DOHH2 (cell line): ENCODE data around the gene PODN.

Experiments
- H3F3A ChIP-seq: fragments of 200-600 bp; sonication (generic), shearing (Covaris generic); 2 replicates; pipeline ENCODE4 v1.6.0; 2016; ENCODE audit warnings: antibody characterized with exemption, mild to moderate bottlenecking; ENCODE audit not compliant: control insufficient read depth, insufficient read depth
- H3K27ac ChIP-seq: fragments of 200-600 bp; sonication (generic); 2 replicates; pipeline ENCODE4 v1.5.1; 2014; ENCODE audit warnings: low read depth, mild to moderate bottlenecking, low read length, moderate library complexity
- H3K27me3 ChIP-seq: fragments of 200-600 bp; sonication (generic); 2 replicates; pipeline ENCODE4 v1.6.1; 2014; ENCODE audit warnings: mild to moderate bottlenecking, low read length, mixed read lengths; ENCODE audit not compliant: control insufficient read depth
- H3K36me3 ChIP-seq: fragments of 200-600 bp; sonication (generic); 2 replicates; pipeline ENCODE4 v1.6.1; 2014; ENCODE audit warnings: mild to moderate bottlenecking, low read length, moderate library complexity, mixed read lengths; ENCODE audit not compliant: control insufficient read depth
- H3K4me1 ChIP-seq: fragments of 200-600 bp; sonication (generic); 2 replicates; pipeline ENCODE4 v1.6.1; 2014; ENCODE audit warnings: mild to moderate bottlenecking, low read length, mixed read lengths; ENCODE audit not compliant: control insufficient read depth
- H3K4me2 ChIP-seq: fragments of 200-600 bp; sonication (generic); 2 replicates; pipeline ENCODE4 v1.6.0; 2014; ENCODE audit warnings: mild to moderate bottlenecking, low read length, moderate library complexity
- H3K4me3 ChIP-seq: fragments of 200-600 bp; sonication (generic); 2 replicates; pipeline ENCODE4 v1.5.1; 2014; ENCODE audit warnings: mild to moderate bottlenecking, low read length, mixed read lengths
- H3K79me2 ChIP-seq: fragments of 200-600 bp; sonication (generic); 2 replicates; pipeline ENCODE4 v1.6.1; 2014; ENCODE audit warnings: mild to moderate bottlenecking, low read length, mixed read lengths; ENCODE audit not compliant: control insufficient read depth
- H3K9me2 ChIP-seq: fragments of 200-600 bp; sonication (generic); replicated peaks from 2 replicates; pipeline ENCODE4 v1.6.1; 2014; ENCODE audit warnings: mild to moderate bottlenecking, low read length, mixed read lengths; ENCODE audit not compliant: control insufficient read depth
- H3K9me3 ChIP-seq: fragments of 200-600 bp; sonication (generic); 2 replicates; pipeline ENCODE4 v1.6.1; 2014; ENCODE audit warnings: antibody characterized with exemption, low read length, mixed read lengths; ENCODE audit not compliant: control insufficient read depth, insufficient read depth
- H4K20me1 ChIP-seq: fragments of 200-600 bp; sonication (generic); 2 replicates; pipeline ENCODE4 v1.6.0; 2014; ENCODE audit warnings: low read depth, mild to moderate bottlenecking, antibody characterized with exemption, low read length, moderate library complexity; ENCODE audit not compliant: control insufficient read depth, insufficient read depth
- CTCF ChIP-seq: fragments of 200-600 bp; sonication (generic); IDR thresholded peaks from one replicate; pipeline ENCODE4 v1.5.1; 2014; ENCODE audit warnings: antibody characterized with exemption, mild to moderate bottlenecking, low read depth, low read length; ENCODE audit not compliant: poor library complexity, severe bottlenecking
- EZH2phosphoT487 ChIP-seq: fragments of 200-600 bp; sonication (generic); IDR thresholded peaks from 2 replicates; pipeline ENCODE4 v1.6.1; 2017; ENCODE audit warnings: borderline replicate concordance, mild to moderate bottlenecking, antibody characterized with exemption, low read length, moderate library complexity, mixed read lengths

The PODN gene

DNA sequence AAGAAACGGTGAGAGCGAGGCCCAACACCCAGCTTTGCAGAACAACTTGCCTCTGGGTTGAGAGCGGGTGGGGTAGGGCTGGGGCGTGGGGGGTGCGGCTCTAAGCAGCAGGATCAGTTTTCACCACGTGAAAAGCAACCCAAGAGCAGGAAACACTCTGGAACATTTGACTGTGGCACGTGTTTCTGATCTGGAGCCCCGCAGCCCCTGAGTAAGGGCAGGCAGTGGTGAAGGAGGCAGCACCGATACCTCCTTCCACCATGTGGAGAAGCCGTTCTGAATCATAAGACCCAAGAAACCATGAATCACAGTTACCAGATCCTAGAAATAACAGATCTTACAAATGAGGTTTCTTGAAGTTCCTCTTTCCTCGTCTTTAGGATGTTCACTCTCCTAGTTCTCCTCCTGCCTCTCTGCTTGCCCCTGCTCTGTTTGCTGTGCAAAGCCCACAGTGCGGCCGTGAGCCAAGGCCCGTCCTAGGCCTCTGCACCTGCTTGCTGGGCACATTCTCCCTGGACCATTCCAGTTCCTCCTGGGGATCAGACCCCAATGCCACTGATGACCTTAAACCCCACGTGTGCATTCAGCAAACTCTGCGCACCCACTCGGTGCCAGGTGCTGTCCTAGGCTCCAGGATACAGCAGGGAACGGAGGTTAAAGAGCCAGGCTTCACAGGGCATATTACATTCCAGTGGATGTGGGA lies 48.5 kb downstream of the PODN start:
- Histone ChIP-seq H3K79me2 (no peaks in the 10 kb centered on the region), H3F3A (no peaks in the 10 kb centered on the region), H3K27ac (no peak overlapping the region), H3K4me1 (no peaks in the 10 kb centered on the region), H3K9me2 (no peaks in the 10 kb centered on the region), H3K4me3 (no peak overlapping the region), H3K4me2 (no peak overlapping the region), H4K20me1 (no peaks in the 10 kb centered on the region), H3K36me3 (no peaks in the 10 kb centered on the region), H3K9me3 (no peaks in the 10 kb centered on the region), H3K27me3 (no peaks in the 10 kb centered on the region)
- TF ChIP-seq CTCF = no peak
- no peak for TF ChIP-seq EZH2phosphoT487

DNA sequence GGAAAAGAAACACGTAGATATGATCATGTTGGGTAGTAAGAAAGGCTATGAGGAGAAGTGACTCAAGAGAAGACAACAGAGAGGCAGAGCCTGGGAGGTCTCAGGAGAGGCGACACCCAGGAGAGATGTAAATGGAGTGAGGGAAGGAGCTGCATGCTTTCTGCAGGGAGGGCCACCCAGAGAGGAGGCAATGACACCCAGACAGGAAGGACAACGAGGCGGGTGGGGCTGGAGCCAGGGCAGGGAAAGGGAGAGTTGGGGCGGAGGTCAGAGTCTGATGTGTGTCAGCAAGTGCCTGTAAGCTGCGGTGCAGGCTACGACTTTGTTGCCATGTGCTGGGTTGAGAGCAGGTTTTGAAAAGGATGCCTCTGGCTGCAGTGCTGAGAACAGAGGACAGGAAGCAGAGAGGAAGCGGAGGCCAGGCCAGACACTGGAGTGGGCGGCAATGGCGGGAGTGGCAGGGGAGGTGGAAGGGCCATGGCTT lies 49.1 kb downstream of the PODN start:
- H3K36me3 ChIP-seq = no peaks in the 10 kb centered on the region
- no peak overlapping the region for H3K4me2 ChIP-seq
- H3K27ac ChIP-seq = no peak overlapping the region

DNA sequence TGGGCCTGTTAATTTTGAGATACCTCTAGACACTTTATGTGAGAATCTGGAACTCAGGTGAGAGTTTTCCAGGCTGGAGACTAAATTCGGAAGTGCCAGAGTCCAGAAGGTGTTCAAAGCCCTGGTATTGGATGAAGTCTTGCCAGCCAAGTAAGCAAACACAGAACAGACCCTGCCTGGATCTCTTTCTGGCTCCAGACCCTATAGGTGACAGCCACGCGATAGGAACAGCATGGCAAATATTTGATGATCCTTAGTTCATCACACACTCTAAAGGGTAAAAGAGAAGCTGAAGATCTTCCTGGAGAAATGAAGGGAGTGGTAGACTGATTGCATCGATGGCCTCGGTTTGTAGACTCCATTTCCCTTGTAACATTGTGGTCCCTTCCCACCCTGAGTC lies 49.7 kb downstream of the PODN start:
- Histone ChIP-seq H3K79me2 (no peaks in the 10 kb centered on the region), H4K20me1 (no peaks in the 10 kb centered on the region), H3K4me3 (no peak overlapping the region), H3K4me1 (no peaks in the 10 kb centered on the region), H3K27me3 (no peaks in the 10 kb centered on the region), H3F3A (no peaks in the 10 kb centered on the region), H3K4me2 (no peak overlapping the region), H3K9me3 (no peaks in the 10 kb centered on the region), H3K9me2 (no peaks in the 10 kb centered on the region), H3K27ac (no peak overlapping the region), H3K36me3 (no peaks in the 10 kb centered on the region)
- TF ChIP-seq EZH2phosphoT487 (no peak), CTCF (no peak)

More for the DNA sequence above, 49.1 kb downstream of the PODN start:
- H3K9me3 ChIP-seq = no peaks in the 10 kb centered on the region
- H3K79me2 ChIP-seq = no peaks in the 10 kb centered on the region
- H3K9me2 ChIP-seq = no peaks in the 10 kb centered on the region
- no peak for TF ChIP-seq EZH2phosphoT487
- TF ChIP-seq CTCF = no peak
- no peak overlapping the region for H3K4me3 ChIP-seq
- H3F3A ChIP-seq = no peaks in the 10 kb centered on the region
- H3K27me3 ChIP-seq = no peaks in the 10 kb centered on the region
- H4K20me1 ChIP-seq = no peaks in the 10 kb centered on the region
- H3K4me1 ChIP-seq = no peaks in the 10 kb centered on the region
